ENCODE measurements around the gene ROBO1. TPM values are rescaled to one million over a fixed set of nuclear protein-coding genes. Genes with fewer than 3 reads are reported as not detected.
"Not testable (repeated sequence)": the region's sequence is repeated elsewhere in the genome, so short reads cannot be mapped to it uniquely, and the experiment has no call there.

Gene ROBO1
- total RNA-seq, 1 donor from 2014 or later = 13.4 TPM

DNA sequence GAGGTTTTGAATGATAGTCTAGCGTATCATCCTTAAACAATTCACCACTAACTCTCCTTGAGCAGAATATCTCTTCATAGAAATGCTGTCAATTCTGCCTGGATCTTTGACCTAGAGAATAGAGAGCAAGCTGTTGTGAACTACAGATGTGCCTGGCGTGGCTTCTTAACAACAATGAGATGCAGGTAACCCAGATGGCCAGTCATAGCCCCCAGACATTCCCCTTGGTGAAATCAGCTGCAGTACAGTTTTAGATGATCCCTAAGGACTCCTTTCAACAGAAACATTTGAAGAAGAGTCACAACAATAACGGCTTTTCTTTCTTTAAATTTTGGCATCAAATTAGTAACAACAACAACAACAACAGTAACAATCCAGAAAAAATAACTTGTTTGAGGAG lies 1041.3 kb downstream of the ROBO1 start:
- H3K9me3 ChIP-seq = no peaks in the 10 kb centered on the region
- DNase-seq (ENCODE audit: low spot score in 2 of 2) = no peak
- no peak overlapping the region for H3K27ac ChIP-seq
- intact Hi-C loops (cut with DNase I) = no loop called here
- TF ChIP-seq, protein P1, sequence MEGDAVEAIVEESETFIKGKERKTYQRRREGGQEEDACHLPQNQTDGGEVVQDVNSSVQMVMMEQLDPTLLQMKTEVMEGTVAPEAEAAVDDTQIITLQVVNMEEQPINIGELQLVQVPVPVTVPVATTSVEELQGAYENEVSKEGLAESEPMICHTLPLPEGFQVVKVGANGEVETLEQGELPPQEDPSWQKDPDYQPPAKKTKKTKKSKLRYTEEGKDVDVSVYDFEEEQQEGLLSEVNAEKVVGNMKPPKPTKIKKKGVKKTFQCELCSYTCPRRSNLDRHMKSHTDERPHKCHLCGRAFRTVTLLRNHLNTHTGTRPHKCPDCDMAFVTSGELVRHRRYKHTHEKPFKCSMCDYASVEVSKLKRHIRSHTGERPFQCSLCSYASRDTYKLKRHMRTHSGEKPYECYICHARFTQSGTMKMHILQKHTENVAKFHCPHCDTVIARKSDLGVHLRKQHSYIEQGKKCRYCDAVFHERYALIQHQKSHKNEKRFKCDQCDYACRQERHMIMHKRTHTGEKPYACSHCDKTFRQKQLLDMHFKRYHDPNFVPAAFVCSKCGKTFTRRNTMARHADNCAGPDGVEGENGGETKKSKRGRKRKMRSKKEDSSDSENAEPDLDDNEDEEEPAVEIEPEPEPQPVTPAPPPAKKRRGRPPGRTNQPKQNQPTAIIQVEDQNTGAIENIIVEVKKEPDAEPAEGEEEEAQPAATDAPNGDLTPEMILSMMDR (IDR thresholded peaks at IDR 0.05) = no peak
- H3K4me3 ChIP-seq = no peak overlapping the region
- H3K27me3 ChIP-seq = no peaks in the 10 kb centered on the region
- H3K36me3 ChIP-seq = no peaks in the 10 kb centered on the region
- no peaks in the 10 kb centered on the region for H3K4me1 ChIP-seq

DNA sequence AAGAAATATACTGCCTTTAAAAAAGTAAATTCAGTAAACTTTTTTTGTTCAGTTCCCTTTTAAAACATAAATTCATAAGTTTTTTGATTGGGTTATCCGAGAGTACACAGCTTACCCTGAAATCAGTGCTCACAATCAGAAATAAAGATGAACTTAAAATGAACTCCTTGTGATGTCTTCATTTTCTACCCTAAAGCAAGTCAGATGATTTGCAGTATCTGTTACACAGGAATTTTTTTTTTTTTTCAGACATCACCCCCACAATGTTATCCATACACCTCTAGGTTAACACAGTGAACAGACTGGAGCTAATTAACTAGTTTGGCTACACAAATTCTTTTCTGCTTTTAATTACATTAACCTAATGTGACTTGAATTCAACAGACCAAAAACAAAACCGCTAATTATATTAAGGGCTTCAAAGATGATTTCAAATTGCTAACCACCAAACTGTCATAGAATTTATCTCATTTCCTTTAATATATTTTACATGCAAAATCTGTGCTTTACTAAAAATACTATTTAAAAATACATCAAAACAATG lies 1042.0 kb downstream of the ROBO1 start:
- Histone ChIP-seq H3K4me1 (no peaks in the 10 kb centered on the region), H3K27ac (no peak overlapping the region), H3K27me3 (no peaks in the 10 kb centered on the region), H3K4me3 (no peak overlapping the region), H3K36me3 (no peaks in the 10 kb centered on the region), H3K9me3 (no peaks in the 10 kb centered on the region)
- TF ChIP-seq, protein P1 (IDR thresholded peaks at IDR 0.05) = no peak
- DNase-seq (ENCODE audit: low spot score in 2 of 2) = no peak
- intact Hi-C loops (cut with DNase I) = no loop called here

DNA sequence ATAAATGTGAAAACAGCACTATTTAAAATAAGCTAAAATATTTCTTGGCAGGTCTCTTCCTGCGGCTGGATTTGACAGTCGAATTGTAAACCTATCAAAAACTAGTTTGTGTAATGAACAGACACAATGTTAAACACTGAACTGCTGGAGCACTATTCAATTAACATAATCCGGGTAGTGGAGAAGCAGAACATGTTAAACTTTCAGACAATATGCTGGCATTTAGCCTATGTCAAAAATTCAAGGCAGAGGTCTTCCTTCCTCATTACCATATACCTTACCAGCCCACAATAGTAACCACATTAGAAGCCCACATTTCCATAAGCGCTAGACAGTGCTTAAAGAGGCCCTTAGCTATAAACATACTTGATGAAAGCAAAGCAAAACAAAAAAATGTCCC lies 1042.9 kb downstream of the ROBO1 start:
- H3K27ac ChIP-seq = no peak overlapping the region

DNA sequence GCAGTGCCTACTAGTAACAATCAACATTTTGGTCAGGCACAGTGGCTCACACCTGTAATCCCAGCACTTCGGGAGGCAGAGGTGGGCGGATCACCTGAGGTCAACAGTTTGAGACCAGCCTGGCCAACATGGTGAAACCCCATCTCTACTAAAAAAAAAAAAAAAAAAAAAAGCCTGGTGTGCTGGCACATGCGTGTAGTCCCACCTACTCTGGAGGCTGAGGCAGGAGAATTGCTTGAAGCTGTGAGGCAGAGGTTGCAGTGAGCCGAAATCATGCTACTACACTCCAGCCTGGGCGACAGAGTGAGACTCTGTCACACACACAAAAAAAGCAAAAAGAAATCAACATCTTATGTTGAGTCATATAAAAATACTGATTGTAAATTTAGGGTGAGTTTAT lies 1043.4 kb downstream of the ROBO1 start:
- DNase-seq (ENCODE audit: low spot score in 2 of 2); H3K27me3 ChIP-seq; intact Hi-C loops (cut with DNase I); H3K9me3 ChIP-seq; H3K4me1 ChIP-seq; H3K4me3 ChIP-seq; H3K36me3 ChIP-seq; H3K27ac ChIP-seq: not testable (repeated sequence)

More for the DNA sequence above, 1042.9 kb downstream of the ROBO1 start:
- no peaks in the 10 kb centered on the region for H3K27me3 ChIP-seq
- intact Hi-C loops (cut with DNase I) = no loop called here
- H3K9me3 ChIP-seq = no peaks in the 10 kb centered on the region
- H3K36me3 ChIP-seq = no peaks in the 10 kb centered on the region
- H3K4me3 ChIP-seq = no peak overlapping the region
- DNase-seq (ENCODE audit: low spot score in 2 of 2) = no peak
- TF ChIP-seq, protein P1 (IDR thresholded peaks at IDR 0.05) = no peak
- H3K4me1 ChIP-seq = no peaks in the 10 kb centered on the region

DNA sequence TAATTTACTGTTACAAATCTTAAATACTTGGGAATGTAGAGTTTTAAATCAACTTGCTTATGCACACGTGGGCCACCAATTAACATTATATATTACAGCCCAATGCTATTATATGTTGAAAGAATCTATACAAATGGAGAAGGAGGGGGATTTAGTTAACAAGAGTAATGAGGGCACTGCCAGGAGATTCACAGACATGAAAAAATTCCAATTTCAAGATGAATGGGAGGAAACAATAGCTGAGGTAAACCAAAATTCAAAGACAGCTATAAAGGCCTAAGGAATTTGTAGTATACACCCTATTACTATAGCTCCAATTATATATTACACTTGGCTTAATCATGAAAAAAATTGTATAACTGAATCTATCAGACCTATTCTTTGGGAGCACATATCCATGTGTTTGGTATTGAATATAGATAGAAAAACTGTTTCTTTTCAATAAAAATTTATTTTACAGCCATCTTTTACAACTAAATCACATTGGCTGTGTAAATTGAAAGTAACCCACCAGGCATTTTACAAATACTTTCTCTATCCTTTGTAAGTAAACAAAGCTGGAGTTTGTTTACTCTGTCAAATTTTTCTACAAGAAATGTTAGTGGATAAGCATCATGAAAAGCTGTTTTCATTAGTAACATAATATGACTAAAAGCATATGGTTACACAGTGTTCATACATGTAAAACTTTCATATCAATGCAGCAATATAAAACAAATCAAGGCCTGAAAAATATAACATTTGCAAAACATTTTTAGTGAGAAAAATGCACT lies 1045.8 kb downstream of the ROBO1 start:
- peaks cover 0 to 3% of the 10 kb centered on the region in 2 donors for H3K36me3 ChIP-seq
- TF ChIP-seq, protein P1 (IDR thresholded peaks at IDR 0.05) = no peak
- no peaks in the 10 kb centered on the region for H3K4me1 ChIP-seq
- no peak overlapping the region for H3K4me3 ChIP-seq
- intact Hi-C loops (cut with DNase I) = no loop called here
- H3K27me3 ChIP-seq = no peaks in the 10 kb centered on the region
- no peak overlapping the region for H3K27ac ChIP-seq
- no peaks in the 10 kb centered on the region for H3K9me3 ChIP-seq
- DNase-seq (ENCODE audit: low spot score in 2 of 2) = no peak

DNA sequence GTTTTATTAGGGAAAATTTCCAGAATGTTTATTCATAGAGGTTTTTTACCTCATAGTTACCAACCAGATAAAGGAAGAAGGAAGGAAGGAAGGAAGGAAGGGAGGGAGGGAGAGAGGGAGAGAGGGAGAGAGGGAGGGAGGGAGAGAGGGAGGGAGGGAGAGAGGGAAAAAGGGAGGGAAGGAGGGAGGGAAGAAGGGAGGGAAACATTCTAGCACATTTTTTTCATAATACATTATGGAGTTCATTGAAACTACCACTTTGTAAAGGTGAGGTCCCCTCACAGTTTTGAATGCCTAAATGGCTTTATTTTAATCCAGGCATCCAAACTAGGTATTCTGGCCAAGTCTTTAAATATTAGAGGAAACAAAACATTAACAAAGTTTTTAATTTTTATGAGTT lies 1049.1 kb downstream of the ROBO1 start:
- intact Hi-C loops (cut with DNase I) = no loop called here
- TF ChIP-seq, protein P1 (IDR thresholded peaks at IDR 0.05) = no peak

More for the DNA sequence above, 1049.1 kb downstream of the ROBO1 start:
- Histone ChIP-seq H3K36me3 (peaks cover 0 to 11% of the 10 kb centered on the region in 2 donors), H3K9me3 (no peaks in the 10 kb centered on the region), H3K27ac (no peak overlapping the region), H3K4me3 (no peak overlapping the region), H3K4me1 (no peaks in the 10 kb centered on the region), H3K27me3 (no peaks in the 10 kb centered on the region)
- DNase-seq (ENCODE audit: low spot score in 2 of 2) = no peak

Data from ascending aorta (tissue), 2 donors.